Panc1 (cell line): ENCODE data around the gene IWS1.

Experiments used
- POLR2AphosphoS5 ChIP-seq: IDR thresholded peaks from 2 replicates; pipeline ENCODE4 v1.6.1; 2012; ENCODE audit warnings: mild to moderate bottlenecking, low read depth, low read length, moderate library complexity
- SIN3A ChIP-seq: IDR thresholded peaks from 2 replicates; pipeline ENCODE4 v1.6.1; 2012; ENCODE audit warnings: low read depth, mild to moderate bottlenecking, low read length, moderate library complexity, borderline replicate concordance; ENCODE audit not compliant: insufficient read depth
- TCF7L2 ChIP-seq: IDR thresholded peaks from 2 replicates; pipeline ENCODE4 v1.6.1; 2011; ENCODE audit warnings: mild to moderate bottlenecking, low read depth, low read length, inconsistent platforms
- TF ChIP-seq, protein P1 (sequence below): fragments of 450-650 bp; IDR thresholded peaks from 2 replicates; pipeline ENCODE4 v1.5.1; 2017; ENCODE audit warnings: mild to moderate bottlenecking
- TF ChIP-seq, protein P2 (sequence below), 2 experiments: IDR thresholded peaks; 2 replicates each; pipeline ENCODE4 v1.6.1; 2011 to 2012; ENCODE audit warnings: low read depth in 2 of 2, control low read depth in 1 of 2, low read length in 1 of 2, mild to moderate bottlenecking in 1 of 2, moderate library complexity in 1 of 2; ENCODE audit not compliant: insufficient read depth in 1 of 2

DNA sequence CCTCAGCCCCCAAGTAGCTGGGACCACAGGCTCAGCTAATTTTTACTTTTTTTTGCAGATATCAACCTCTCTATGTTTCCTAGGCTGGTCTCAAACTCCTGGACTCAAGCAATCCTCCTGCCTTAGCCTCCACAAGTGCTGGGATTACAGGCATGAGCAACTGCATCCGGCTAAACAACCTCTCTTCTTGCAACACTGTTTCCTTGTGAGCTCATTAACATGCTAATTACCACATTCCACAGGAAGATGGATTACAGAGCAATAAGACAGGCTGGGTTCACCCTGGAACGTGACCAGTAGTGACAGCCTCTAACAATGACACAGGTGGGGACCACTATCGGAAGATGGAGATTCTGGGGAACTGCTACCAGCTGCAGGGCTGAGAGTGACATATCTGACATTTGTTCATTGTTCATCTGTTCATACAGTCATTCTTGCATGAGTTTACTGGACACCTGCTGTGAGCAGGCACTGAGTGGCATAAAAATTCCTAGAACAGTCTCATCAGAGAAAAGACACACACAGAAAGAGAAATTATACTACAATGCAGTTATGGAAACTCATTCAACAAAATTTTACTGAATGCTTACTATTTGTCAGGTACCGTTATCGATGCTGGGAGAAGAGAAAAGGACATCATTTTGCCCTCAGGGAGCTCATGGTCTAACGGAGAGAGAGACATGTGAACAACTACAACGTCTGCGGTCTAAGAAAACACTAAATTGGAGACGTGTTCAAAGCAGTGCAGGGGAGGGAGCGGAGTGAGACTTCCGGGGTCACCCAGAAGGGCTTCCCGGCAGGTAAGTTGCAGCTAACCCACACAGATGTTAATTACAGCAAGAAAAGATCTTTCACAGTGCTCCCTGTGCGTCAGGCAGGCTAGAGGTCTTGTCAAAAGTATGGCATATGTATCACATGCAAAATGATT is 70.5 kb downstream of the IWS1 start:
- TF ChIP-seq, protein P1, sequence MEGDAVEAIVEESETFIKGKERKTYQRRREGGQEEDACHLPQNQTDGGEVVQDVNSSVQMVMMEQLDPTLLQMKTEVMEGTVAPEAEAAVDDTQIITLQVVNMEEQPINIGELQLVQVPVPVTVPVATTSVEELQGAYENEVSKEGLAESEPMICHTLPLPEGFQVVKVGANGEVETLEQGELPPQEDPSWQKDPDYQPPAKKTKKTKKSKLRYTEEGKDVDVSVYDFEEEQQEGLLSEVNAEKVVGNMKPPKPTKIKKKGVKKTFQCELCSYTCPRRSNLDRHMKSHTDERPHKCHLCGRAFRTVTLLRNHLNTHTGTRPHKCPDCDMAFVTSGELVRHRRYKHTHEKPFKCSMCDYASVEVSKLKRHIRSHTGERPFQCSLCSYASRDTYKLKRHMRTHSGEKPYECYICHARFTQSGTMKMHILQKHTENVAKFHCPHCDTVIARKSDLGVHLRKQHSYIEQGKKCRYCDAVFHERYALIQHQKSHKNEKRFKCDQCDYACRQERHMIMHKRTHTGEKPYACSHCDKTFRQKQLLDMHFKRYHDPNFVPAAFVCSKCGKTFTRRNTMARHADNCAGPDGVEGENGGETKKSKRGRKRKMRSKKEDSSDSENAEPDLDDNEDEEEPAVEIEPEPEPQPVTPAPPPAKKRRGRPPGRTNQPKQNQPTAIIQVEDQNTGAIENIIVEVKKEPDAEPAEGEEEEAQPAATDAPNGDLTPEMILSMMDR, result no peak
- TF ChIP-seq, protein P2, sequence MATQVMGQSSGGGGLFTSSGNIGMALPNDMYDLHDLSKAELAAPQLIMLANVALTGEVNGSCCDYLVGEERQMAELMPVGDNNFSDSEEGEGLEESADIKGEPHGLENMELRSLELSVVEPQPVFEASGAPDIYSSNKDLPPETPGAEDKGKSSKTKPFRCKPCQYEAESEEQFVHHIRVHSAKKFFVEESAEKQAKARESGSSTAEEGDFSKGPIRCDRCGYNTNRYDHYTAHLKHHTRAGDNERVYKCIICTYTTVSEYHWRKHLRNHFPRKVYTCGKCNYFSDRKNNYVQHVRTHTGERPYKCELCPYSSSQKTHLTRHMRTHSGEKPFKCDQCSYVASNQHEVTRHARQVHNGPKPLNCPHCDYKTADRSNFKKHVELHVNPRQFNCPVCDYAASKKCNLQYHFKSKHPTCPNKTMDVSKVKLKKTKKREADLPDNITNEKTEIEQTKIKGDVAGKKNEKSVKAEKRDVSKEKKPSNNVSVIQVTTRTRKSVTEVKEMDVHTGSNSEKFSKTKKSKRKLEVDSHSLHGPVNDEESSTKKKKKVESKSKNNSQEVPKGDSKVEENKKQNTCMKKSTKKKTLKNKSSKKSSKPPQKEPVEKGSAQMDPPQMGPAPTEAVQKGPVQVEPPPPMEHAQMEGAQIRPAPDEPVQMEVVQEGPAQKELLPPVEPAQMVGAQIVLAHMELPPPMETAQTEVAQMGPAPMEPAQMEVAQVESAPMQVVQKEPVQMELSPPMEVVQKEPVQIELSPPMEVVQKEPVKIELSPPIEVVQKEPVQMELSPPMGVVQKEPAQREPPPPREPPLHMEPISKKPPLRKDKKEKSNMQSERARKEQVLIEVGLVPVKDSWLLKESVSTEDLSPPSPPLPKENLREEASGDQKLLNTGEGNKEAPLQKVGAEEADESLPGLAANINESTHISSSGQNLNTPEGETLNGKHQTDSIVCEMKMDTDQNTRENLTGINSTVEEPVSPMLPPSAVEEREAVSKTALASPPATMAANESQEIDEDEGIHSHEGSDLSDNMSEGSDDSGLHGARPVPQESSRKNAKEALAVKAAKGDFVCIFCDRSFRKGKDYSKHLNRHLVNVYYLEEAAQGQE (IDR thresholded peaks at IDR 0.05; ENCODE audit: insufficient read depth in 1 of 2, low read depth in 2 of 2, low read length in 1 of 2), result no peak
- no peak for TF ChIP-seq POLR2AphosphoS5
- no peak for TF ChIP-seq SIN3A
- no peak for TF ChIP-seq TCF7L2
